GM12878 (cell line): ENCODE data around the gene VSTM4. TPM values are rescaled to one million over a fixed set of nuclear protein-coding genes. Genes with fewer than 3 reads are reported as not detected.

ENCODE experiments used
- ATAC-seq: fragments of 200-7000 bp; cut with Tn5 transposase; 3 replicates; pipeline ENCODE4 v1.9.1; 2020; ENCODE audit warnings: mild to moderate bottlenecking, moderate library complexity
- BruUV-seq: library from RNA; stranded (reverse); fragments of 400-500 nt; replicated peaks from 2 replicates; lab custom pipeline; 2021; lab: Mats Ljungman, UMichigan
- CTCF ChIA-PET: fragments of 300-600 bp; sonication (Branson Sonifier 250); formaldehyde crosslinking; extraction: SDS; loops from one replicate; lab custom pipeline; 2021; ENCODE audit warnings: inconsistent platforms; lab: Yijun Ruan, JAX
- POLR2A ChIA-PET: fragments of 350-600 bp; formaldehyde crosslinking; extraction: SDS; loops from one replicate; lab custom pipeline; 2021; ENCODE audit warnings: inconsistent platforms; lab: Charles Lee
- RAD21 ChIA-PET: fragments of 300-600 bp; sonication (Branson Sonifier 250); formaldehyde crosslinking; loops from one replicate; lab custom pipeline; 2023; ENCODE audit warnings: antibody characterized with exemption; ENCODE audit not compliant: unreplicated experiment; lab: Charles Lee
- SMC1A ChIA-PET: fragments of 300-600 bp; sonication (Branson Sonifier 250); formaldehyde crosslinking; loops from one replicate; lab custom pipeline; 2023; ENCODE audit not compliant: unreplicated experiment, uncharacterized antibody; lab: Charles Lee
- DNase-seq: peaks from one replicate; pipeline ENCODE4 v3.0.0-alpha.2; 2011; ENCODE audit warnings: low read depth, low spot score
- FAIRE-seq: peaks from 3 replicates; lab custom pipeline; 2011; peaks lifted over from hg19 to GRCh38; lab: Jason Lieb, UNC
- H2AFZ ChIP-seq: 2 replicates; pipeline ENCODE4 v1.6.0; 2011; ENCODE audit warnings: low read depth, low read length, control low read depth; ENCODE audit not compliant: control insufficient read depth
- H3K27ac ChIP-seq: 2 replicates; pipeline ENCODE4 v1.5.1; 2011; ENCODE audit warnings: control low read depth; ENCODE audit not compliant: control insufficient read depth, insufficient read depth
- H3K27me3 ChIP-seq, 2 experiments: replicated peaks in 1 of 2; 2 replicates each; pipeline versions ENCODE4 v1.6.0 to v1.6.1; 2011; ENCODE audit warnings: low read length in 1 of 2; ENCODE audit not compliant: control insufficient read depth in 2 of 2, insufficient read depth in 2 of 2
- H3K36me3 ChIP-seq, 2 experiments: 2 replicates each; pipeline ENCODE4 v1.5.1; 2011; ENCODE audit warnings: low read length in 1 of 2; ENCODE audit not compliant: control insufficient read depth in 2 of 2, insufficient read depth in 2 of 2
- H3K4me1 ChIP-seq: 2 replicates; pipeline ENCODE4 v1.6.1; 2011; ENCODE audit warnings: mild to moderate bottlenecking, low read length, moderate library complexity, mixed read lengths; ENCODE audit not compliant: control insufficient read depth, insufficient read depth
- H3K4me2 ChIP-seq: 2 replicates; pipeline ENCODE4 v1.6.0; 2011; ENCODE audit warnings: control low read depth; ENCODE audit not compliant: control insufficient read depth, insufficient read depth
- H3K4me3 ChIP-seq: fragments of 200-600 bp; sonication (generic); 2 replicates; pipeline ENCODE4 v1.5.1; 2016
- H3K79me2 ChIP-seq: 2 replicates; pipeline ENCODE4 v1.6.0; 2011; ENCODE audit warnings: low read length; ENCODE audit not compliant: control insufficient read depth, insufficient read depth
- H3K9ac ChIP-seq: 2 replicates; pipeline ENCODE4 v1.8.0; 2011; ENCODE audit warnings: low read length, control low read depth, mixed read lengths; ENCODE audit not compliant: control insufficient read depth, insufficient read depth
- H3K9me3 ChIP-seq: replicated peaks from 3 replicates; pipeline ENCODE4 v1.5.1; 2011; ENCODE audit warnings: mild to moderate bottlenecking, low read length; ENCODE audit not compliant: control insufficient read depth, insufficient read depth
- H4K20me1 ChIP-seq: 2 replicates; pipeline ENCODE4 v1.6.0; 2011; ENCODE audit not compliant: control insufficient read depth, insufficient read depth
- CHD1 ChIP-seq: IDR thresholded peaks from 2 replicates; pipeline ENCODE4 v1.6.1; 2012; ENCODE audit warnings: low read depth, low read length, improper control_type of control experiment
- EZH2 ChIP-seq: IDR thresholded peaks from 2 replicates; pipeline ENCODE4 v1.6.1; 2012; ENCODE audit warnings: low read depth, mild to moderate bottlenecking, control low read depth, inconsistent platforms, low read length, borderline replicate concordance; ENCODE audit not compliant: control insufficient read depth
- FOS ChIP-seq: IDR thresholded peaks from 3 replicates; pipeline ENCODE4 v1.6.1; 2011; ENCODE audit warnings: borderline replicate concordance; ENCODE audit not compliant: insufficient read length; ENCODE audit errors: extremely low read depth
- FOXK2 ChIP-seq: fragments of 450-650 bp; IDR thresholded peaks from 2 replicates; pipeline ENCODE4 v1.6.1; 2017; ENCODE audit warnings: mild to moderate bottlenecking, moderate library complexity
- IKZF1 ChIP-seq: fragments of 450-650 bp; conservative IDR thresholded peaks from 2 replicates; pipeline ENCODE4 v1.6.1; 2017; ENCODE audit warnings: antibody characterized with exemption, mild to moderate bottlenecking
- MTA3 ChIP-seq: IDR thresholded peaks from 2 replicates; pipeline ENCODE4 v1.6.1; 2012; ENCODE audit warnings: low read length, inconsistent platforms, borderline replicate concordance
- NR2F1 ChIP-seq: fragments of 450-650 bp; conservative IDR thresholded peaks from 2 replicates; pipeline ENCODE4 v1.6.1; 2017; ENCODE audit warnings: mild to moderate bottlenecking
- POLR2AphosphoS2 ChIP-seq: IDR thresholded peaks from 2 replicates; pipeline ENCODE4 v1.6.1; 2011; ENCODE audit warnings: low read depth, mild to moderate bottlenecking, low read length, improper control_type of control experiment, moderate library complexity
- RAD51 ChIP-seq: fragments of 450-650 bp; IDR thresholded peaks from 2 replicates; pipeline ENCODE4 v1.6.1; 2016; ENCODE audit warnings: moderate library complexity, mild to moderate bottlenecking, inconsistent platforms
- RFX5 ChIP-seq: IDR thresholded peaks from 2 replicates; pipeline ENCODE4 v1.6.1; 2011; ENCODE audit warnings: low read depth, low read length, improper control_type of control experiment
- SMAD1 ChIP-seq: fragments of 450-650 bp; IDR thresholded peaks from 2 replicates; pipeline ENCODE4 v1.6.1; 2018; ENCODE audit warnings: mild to moderate bottlenecking, low read depth; ENCODE audit not compliant: partially characterized antibody
- SUPT20H ChIP-seq: IDR thresholded peaks from 2 replicates; pipeline ENCODE4 v1.6.1; 2011; ENCODE audit warnings: low read depth, mild to moderate bottlenecking, low read length, moderate library complexity, borderline replicate concordance; ENCODE audit not compliant: control insufficient read depth
- YBX1 ChIP-seq: fragments of 450-650 bp; IDR thresholded peaks from 2 replicates; pipeline ENCODE4 v1.6.1; 2016; ENCODE audit warnings: antibody characterized with exemption
- ZNF384 ChIP-seq: IDR thresholded peaks from 2 replicates; pipeline ENCODE4 v1.6.1; 2012; ENCODE audit warnings: low read depth, mild to moderate bottlenecking, low read length, improper control_type of control experiment, borderline replicate concordance
- WGBS: methylation state at CpG from one replicate; pipeline ENCODE4 v1.1.6; 2016; ENCODE audit warnings: low lambda C conversion rate; ENCODE audit not compliant: insufficient replicate concordance, insufficient coverage; ENCODE audit errors: missing lambda C conversion rate; 5-methylcytosine and 5-hydroxymethylcytosine counted together
- in situ Hi-C: fragments of 300-500 bp; cut with MboI; formaldehyde crosslinking; loops from 9 replicates; pipeline ENCODE4 v1.14.3; 2018; ENCODE audit warnings: mixed read lengths
- intact Hi-C: fragments of 100-400 bp; cut with micrococcal nuclease; formaldehyde crosslinking; loops from one replicate; pipeline ENCODE4 v1.14.2; 2022; ENCODE audit not compliant: unreplicated experiment
- polyA plus RNA-seq, 11 experiments: library from polyadenylated mRNA; depleted of rRNA in 4 of 11; unstranded in 6 of 11; stranded (reverse) in 5 of 11; fragments of >200 nt; fragmentation: Nextera tagmentation in 4 of 11; fragmentation: Illumina TruSeq in 1 of 11; extraction: Ambion mirVana in 4 of 11; extraction: Trizol in 1 of 11; gene quantifications; 1 replicate in 1 of 11; 2 replicates in 10 of 11; pipeline versions ENCODE4 v1.2.1 to v1.2.3, GENCODE V29; 2011 to 2016; ENCODE audit warnings: inconsistent platforms in 2 of 11, missing spikeins in 2 of 11, low read depth in 1 of 11
- total RNA-seq, 4 experiments: library from RNA; depleted of rRNA in 3 of 4; stranded (reverse); fragments of >200 nt in 3 of 4; fragmentation: Illumina TruSeq in 1 of 4; extraction: Trizol in 1 of 4; gene quantifications; 2 replicates each; pipeline versions ENCODE4 v1.2.1 to v1.2.3, GENCODE V29; 2013 to 2021
- TF ChIP-seq, protein P1 (sequence below): IDR thresholded peaks from 2 replicates; pipeline ENCODE4 v1.6.1; 2011; ENCODE audit warnings: low read depth, low read length, improper control_type of control experiment, borderline replicate concordance

VSTM4 gene
- total and polyA plus RNA-seq, 10 of the 15 experiments (the other 5 are each of a cell fraction or from before 2014, with no cell fraction given): 0.01 to 0.14 (median 0.02) TPM; not detected in 7

- TF ChIP-seq RAD51 (no peak), RFX5 (no peak), ZNF384 (no peak), EZH2 (no peak)
Observed at GRCh38 chr10:49023071-49023470, 92.3 kb downstream of the VSTM4 start (continued).

DNA sequence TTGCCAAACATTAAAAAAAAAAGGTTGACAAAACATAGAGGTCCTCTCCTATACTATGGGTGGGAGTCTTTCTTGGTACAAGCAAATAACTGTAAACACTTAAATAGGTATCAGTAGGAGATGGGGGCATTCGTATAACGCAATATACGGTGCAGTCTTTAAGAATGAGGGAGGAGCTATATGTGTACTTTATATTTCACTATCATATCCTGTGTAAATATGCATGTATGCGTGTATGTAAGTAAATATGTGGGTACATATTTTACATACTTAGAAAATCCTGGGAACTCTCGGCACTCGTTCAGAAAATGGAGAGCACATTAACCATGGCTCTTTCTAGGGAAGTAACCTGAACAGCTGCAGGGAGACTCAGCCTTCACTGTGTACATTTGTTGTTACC lies 93.6 kb downstream of the VSTM4 start:
- 75% methylated on average over 6 of the region's 6 CpGs for WGBS

More for the DNA sequence above, 93.6 kb downstream of the VSTM4 start:
- Histone ChIP-seq H3K27me3 (peaks cover 0 to 3% of the 10 kb centered on the region in 2 experiments; a peak in 1 of 4 replicates), H3K4me2 (no peak overlapping the region), H2AFZ (no peak overlapping the region), H3K79me2 (no peaks in the 10 kb centered on the region), H3K4me1 (no peaks in the 10 kb centered on the region), H3K9me3 (no peaks in the 10 kb centered on the region), H3K9ac (no peak overlapping the region), H3K27ac (no peak overlapping the region), H3K4me3 (no peak overlapping the region), H3K36me3 (no peaks in the 10 kb centered on the region), H4K20me1 (no peaks in the 10 kb centered on the region)
- ChIA-PET SMC1A (no interaction called here), CTCF (no interaction called here), POLR2A (no interaction called here), RAD21 (no interaction called here)
- in situ Hi-C loops (no loop called here), intact Hi-C loops (no loop called here)
- no peak for FAIRE-seq
- no peak for ATAC-seq
- TF ChIP-seq FOS: no peak
- no peak for TF ChIP-seq SUPT20H
- TF ChIP-seq IKZF1: no peak
- TF ChIP-seq YBX1: no peak
- TF ChIP-seq, protein P1, sequence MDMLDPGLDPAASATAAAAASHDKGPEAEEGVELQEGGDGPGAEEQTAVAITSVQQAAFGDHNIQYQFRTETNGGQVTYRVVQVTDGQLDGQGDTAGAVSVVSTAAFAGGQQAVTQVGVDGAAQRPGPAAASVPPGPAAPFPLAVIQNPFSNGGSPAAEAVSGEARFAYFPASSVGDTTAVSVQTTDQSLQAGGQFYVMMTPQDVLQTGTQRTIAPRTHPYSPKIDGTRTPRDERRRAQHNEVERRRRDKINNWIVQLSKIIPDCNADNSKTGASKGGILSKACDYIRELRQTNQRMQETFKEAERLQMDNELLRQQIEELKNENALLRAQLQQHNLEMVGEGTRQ: no peak
- no peak for TF ChIP-seq SMAD1
- no peak for TF ChIP-seq CHD1
- no peak for TF ChIP-seq NR2F1
- TF ChIP-seq MTA3: no peak
- TF ChIP-seq RAD51: no peak
- no peak for TF ChIP-seq FOXK2
- no peak for TF ChIP-seq POLR2AphosphoS2
- no peak for DNase-seq
- BruUV-seq: no TSS peak
